ENCODE data around the gene B4GALT1. TPM values are rescaled to one million over a fixed set of nuclear protein-coding genes. Genes with fewer than 3 reads are reported as not detected.

The B4GALT1 gene, protein sequence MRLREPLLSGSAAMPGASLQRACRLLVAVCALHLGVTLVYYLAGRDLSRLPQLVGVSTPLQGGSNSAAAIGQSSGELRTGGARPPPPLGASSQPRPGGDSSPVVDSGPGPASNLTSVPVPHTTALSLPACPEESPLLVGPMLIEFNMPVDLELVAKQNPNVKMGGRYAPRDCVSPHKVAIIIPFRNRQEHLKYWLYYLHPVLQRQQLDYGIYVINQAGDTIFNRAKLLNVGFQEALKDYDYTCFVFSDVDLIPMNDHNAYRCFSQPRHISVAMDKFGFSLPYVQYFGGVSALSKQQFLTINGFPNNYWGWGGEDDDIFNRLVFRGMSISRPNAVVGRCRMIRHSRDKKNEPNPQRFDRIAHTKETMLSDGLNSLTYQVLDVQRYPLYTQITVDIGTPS
- 40.9 and 41.0 TPM in 2 replicates for total RNA-seq (ENCODE audit: low replicate concordance)

GRCh38 chr9:33167084-33167971, at the start of gene B4GALT1:
B4GALT1 (minus strand) TSS chr9:33167336; CDS start chr9:33167169, 167 bp downstream.
- peak; percentile 95 for DNase-seq (ENCODE audit: low read depth)
- TF ChIP-seq CTCF (IDR thresholded peaks at IDR 0.05; ENCODE audit: insufficient read depth, low read length): no peak

GRCh38 chr9:33211695-33212393, 44.7 kb upstream of the B4GALT1 start:
- no peak overlapping the region for H3K4me3 ChIP-seq (ENCODE audit: low read depth, low read length)
- DNase-seq (ENCODE audit: low read depth): peak; percentile 31
- no peak for TF ChIP-seq CTCF (IDR thresholded peaks at IDR 0.05; ENCODE audit: insufficient read depth, low read length)

More at GRCh38 chr9:33167084-33167971, at the start of gene B4GALT1:
- peak within 1 kb of the TSS; percentile 99 for H3K4me3 ChIP-seq (ENCODE audit: low read depth, low read length)

- no peak overlapping the region for H3K4me3 ChIP-seq (ENCODE audit: low read depth, low read length)
- TF ChIP-seq CTCF (IDR thresholded peaks at IDR 0.05; ENCODE audit: insufficient read depth, low read length): no peak
- no peak for DNase-seq (ENCODE audit: low read depth)
Observed at GRCh38 chr9:33210006-33210715, 43.0 kb upstream of the B4GALT1 start.

- no peak overlapping the region for H3K4me3 ChIP-seq (ENCODE audit: low read depth, low read length)
- no peak for DNase-seq (ENCODE audit: low read depth)
- no peak for TF ChIP-seq CTCF (IDR thresholded peaks at IDR 0.05; ENCODE audit: insufficient read depth, low read length)
Observed at GRCh38 chr9:33209394-33209793, 42.3 kb upstream of the B4GALT1 start.

- peak; percentile 83 for DNase-seq (ENCODE audit: low read depth)
- TF ChIP-seq CTCF (IDR thresholded peaks at IDR 0.05; ENCODE audit: insufficient read depth, low read length): peak; percentile 3
- no peak overlapping the region for H3K4me3 ChIP-seq (ENCODE audit: low read depth, low read length)
Observed at GRCh38 chr9:33202552-33203201, 35.5 kb upstream of the B4GALT1 start.
